Measurements from ENCODE around the gene DMRT2. TPM values are rescaled to one million over a fixed set of nuclear protein-coding genes. Genes with fewer than 3 reads are reported as not detected.

Gene DMRT2
- total RNA-seq, 1 donor from 2014 or later = 11.4 TPM

DNA sequence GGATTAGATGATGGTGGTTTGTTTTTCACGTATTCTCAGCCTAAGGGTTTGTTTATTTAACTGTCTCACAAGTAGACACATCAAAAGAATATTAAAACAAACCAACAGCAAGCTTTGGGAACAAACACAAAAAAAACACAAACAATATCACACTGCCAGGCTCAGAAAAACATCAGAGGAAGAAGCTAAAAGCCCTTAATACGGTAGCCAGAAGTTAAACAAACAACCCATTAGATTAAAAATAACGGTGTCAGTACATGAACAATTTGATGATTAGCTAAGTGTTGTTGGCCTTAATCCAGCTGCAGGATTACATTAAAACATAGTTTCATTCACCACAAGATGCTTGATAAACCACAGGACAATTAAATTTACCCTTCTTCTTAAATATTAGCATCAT, 15.9 kb upstream of the DMRT2 start:
- no peaks in the 10 kb centered on the region for H3K36me3 Mint-ChIP-seq
- H3K4me1 Mint-ChIP-seq (ENCODE audit: unreplicated experiment) = peaks cover 10% of the 10 kb centered on the region
- H3K4me3 Mint-ChIP-seq = no peak overlapping the region
- TF ChIP-seq, protein P1, sequence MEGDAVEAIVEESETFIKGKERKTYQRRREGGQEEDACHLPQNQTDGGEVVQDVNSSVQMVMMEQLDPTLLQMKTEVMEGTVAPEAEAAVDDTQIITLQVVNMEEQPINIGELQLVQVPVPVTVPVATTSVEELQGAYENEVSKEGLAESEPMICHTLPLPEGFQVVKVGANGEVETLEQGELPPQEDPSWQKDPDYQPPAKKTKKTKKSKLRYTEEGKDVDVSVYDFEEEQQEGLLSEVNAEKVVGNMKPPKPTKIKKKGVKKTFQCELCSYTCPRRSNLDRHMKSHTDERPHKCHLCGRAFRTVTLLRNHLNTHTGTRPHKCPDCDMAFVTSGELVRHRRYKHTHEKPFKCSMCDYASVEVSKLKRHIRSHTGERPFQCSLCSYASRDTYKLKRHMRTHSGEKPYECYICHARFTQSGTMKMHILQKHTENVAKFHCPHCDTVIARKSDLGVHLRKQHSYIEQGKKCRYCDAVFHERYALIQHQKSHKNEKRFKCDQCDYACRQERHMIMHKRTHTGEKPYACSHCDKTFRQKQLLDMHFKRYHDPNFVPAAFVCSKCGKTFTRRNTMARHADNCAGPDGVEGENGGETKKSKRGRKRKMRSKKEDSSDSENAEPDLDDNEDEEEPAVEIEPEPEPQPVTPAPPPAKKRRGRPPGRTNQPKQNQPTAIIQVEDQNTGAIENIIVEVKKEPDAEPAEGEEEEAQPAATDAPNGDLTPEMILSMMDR (conservative IDR thresholded peaks at IDR 0.05) = no peak
- no peak overlapping the region for H3K27ac Mint-ChIP-seq
- no peaks in the 10 kb centered on the region for H3K9me3 Mint-ChIP-seq
- DNase-seq (ENCODE audit: extremely low spot score, unreplicated experiment) = no peak
- peaks cover 51% of the 10 kb centered on the region for H3K27me3 Mint-ChIP-seq

DNA sequence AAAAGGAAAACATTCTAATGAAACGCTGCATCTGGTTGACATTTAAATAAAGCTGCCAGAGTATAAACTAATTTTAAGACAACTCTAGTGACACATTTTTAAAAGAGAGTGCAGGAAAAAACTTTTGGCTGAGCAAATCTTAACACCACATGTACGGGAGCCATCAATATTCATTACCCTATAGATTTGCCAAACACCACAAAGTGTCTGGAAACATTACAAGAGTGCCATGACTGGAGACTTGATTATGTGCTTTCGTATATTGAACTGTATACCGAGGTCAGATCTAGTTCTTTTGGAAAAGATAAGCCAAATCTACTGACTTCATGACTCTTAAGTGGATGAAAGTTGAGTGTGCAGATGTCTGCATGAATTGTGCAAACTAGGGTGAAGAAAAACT, 10.6 kb upstream of the DMRT2 start:
- Mint-ChIP-seq H3K4me3 (no peak overlapping the region), H3K27me3 (peaks cover 77% of the 10 kb centered on the region), H3K36me3 (no peaks in the 10 kb centered on the region), H3K4me1 (ENCODE audit: unreplicated experiment) (peaks cover 8% of the 10 kb centered on the region), H3K27ac (no peak overlapping the region), H3K9me3 (peaks cover 3% of the 10 kb centered on the region)
- TF ChIP-seq, protein P1 (conservative IDR thresholded peaks at IDR 0.05) = no peak
- DNase-seq (ENCODE audit: extremely low spot score, unreplicated experiment) = no peak

- peaks cover 3% of the 10 kb centered on the region for H3K9me3 Mint-ChIP-seq
- H3K4me3 Mint-ChIP-seq = peak overlapping the region; percentile 83
- peaks cover 18% of the 10 kb centered on the region for H3K4me1 Mint-ChIP-seq (ENCODE audit: unreplicated experiment)
- no peak overlapping the region for H3K27ac Mint-ChIP-seq
- TF ChIP-seq, protein P1 (conservative IDR thresholded peaks at IDR 0.05) = peak; percentile 84
- DNase-seq (ENCODE audit: extremely low spot score, unreplicated experiment) = peak; percentile 86
- H3K27me3 Mint-ChIP-seq = peaks cover 94% of the 10 kb centered on the region
- H3K36me3 Mint-ChIP-seq = no peaks in the 10 kb centered on the region
Observed at GRCh38 chr9:1042466-1042865, 7.7 kb upstream of the DMRT2 start.

DNA sequence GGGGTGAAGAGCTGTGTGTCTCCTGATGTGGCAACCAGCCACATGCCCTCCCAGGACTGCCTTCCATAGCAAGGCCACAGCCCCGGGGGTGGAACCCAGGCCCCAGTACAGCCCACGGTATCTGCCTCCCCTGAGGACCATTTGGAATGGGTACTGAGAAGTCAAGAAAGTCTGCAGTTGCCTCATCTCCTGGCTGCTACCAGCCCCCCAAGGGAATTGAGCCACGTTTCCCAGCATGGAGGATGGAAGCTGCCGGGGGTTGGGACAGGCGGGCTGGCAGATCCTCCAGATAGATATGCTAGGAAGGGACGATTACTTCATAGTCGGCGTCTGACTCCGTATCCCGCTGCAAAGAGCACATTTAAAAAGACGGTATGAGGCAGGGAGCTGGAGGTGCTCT, 5.5 kb upstream of the DMRT2 start:
- Mint-ChIP-seq H3K27me3 (peaks cover 98% of the 10 kb centered on the region), H3K9me3 (peaks cover 3% of the 10 kb centered on the region), H3K27ac (peak overlapping the region; percentile 5), H3K36me3 (no peaks in the 10 kb centered on the region), H3K4me3 (peak overlapping the region; percentile 44), H3K4me1 (ENCODE audit: unreplicated experiment) (peaks cover 28% of the 10 kb centered on the region)
- DNase-seq (ENCODE audit: extremely low spot score, unreplicated experiment) = no peak
- TF ChIP-seq, protein P1 (conservative IDR thresholded peaks at IDR 0.05) = no peak

DNA sequence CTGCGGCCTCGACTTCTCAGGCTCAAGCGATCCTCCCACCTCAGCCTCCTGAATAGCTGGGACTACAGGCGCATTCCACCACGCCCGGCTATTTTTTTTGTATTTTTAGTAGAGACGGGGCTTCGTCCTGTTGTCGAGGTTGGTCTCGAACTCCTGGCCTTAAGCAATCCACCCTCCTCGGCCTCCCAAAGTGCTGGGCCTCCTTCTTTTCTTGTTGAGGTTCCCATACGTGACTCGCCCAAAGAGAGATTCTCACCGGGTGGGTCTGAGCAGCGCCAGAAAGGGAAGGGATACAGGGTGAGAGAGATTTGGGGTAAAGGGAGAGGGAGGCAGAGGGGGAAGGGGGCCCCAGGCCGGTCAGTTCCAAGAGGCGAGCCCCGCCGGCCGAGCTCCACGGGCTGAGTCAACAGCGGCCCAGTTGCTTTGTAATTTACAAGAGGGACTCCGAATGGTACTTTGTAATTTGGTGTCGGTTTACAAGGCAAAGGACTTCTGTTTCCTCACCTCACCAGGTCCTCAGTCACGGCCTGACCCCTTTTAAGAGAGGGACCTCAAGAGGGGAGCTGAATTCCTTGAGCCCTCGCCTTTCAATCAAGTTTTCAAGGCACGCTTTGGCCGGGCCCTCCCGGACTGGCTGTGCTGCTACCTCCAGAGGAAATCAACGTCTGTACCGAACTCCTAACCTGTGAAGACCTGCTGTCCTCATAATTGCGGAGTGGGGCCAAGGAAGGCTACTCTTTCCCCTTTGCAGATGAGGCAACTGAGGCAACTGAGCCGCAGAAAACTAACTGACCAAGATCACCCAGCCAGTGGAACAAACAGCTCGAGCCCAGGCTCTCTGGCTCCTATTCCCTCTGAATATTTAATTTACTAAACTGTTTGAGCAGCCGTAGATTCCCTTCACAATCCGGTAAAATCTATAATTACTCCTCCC, 3.3 kb upstream of the DMRT2 start:
- TF ChIP-seq, protein P1 (conservative IDR thresholded peaks at IDR 0.05) = no peak
- Mint-ChIP-seq H3K9me3 (peaks cover 3% of the 10 kb centered on the region), H3K4me3 (peak overlapping the region; percentile 78), H3K4me1 (ENCODE audit: unreplicated experiment) (peaks cover 36% of the 10 kb centered on the region), H3K36me3 (no peaks in the 10 kb centered on the region), H3K27ac (peak overlapping the region; percentile 55), H3K27me3 (peaks cover 95% of the 10 kb centered on the region)
- no peak for DNase-seq (ENCODE audit: extremely low spot score, unreplicated experiment)
